SK-N-SH (cell line): ENCODE measurements around the gene COX5A. TPM values are rescaled to one million over a fixed set of nuclear protein-coding genes. Genes with fewer than 3 reads are reported as not detected.

Source experiments
- CTCF ChIA-PET: fragments of 300-600, 350-600 bp; formaldehyde crosslinking; extraction: SDS; loops from one replicate; lab custom pipeline; 2021; lab: Yijun Ruan, JAX
- POLR2A ChIA-PET: fragments of 350-600 bp; sonication (Branson Sonifier 250); formaldehyde crosslinking; extraction: SDS; loops from one replicate; lab custom pipeline; 2020; ENCODE audit warnings: antibody characterized with exemption, inconsistent platforms; lab: Yijun Ruan, JAX
- DNase-seq: peaks from one replicate; pipeline ENCODE4 v3.0.0; 2012
- H2AFZ ChIP-seq: fragments of 200-600 bp; sonication (generic); 2 replicates; pipeline ENCODE4 v1.8.1; 2016; ENCODE audit warnings: antibody characterized with exemption, mild to moderate bottlenecking, low read depth
- H3F3A ChIP-seq: fragments of 200-600 bp; sonication (generic); replicated peaks from 2 replicates; pipeline ENCODE3; 2016; ENCODE audit warnings: antibody characterized with exemption, mild to moderate bottlenecking; ENCODE audit not compliant: insufficient read depth
- H3K27ac ChIP-seq, 2 experiments: fragments of 200-500 bp in 1 of 2; fragments of 200-600 bp in 1 of 2; sonication (Bioruptor generic) in 1 of 2; sonication (generic), shearing (Covaris generic) in 1 of 2; 2 replicates each; pipeline versions ENCODE4 v1.5.1 to v1.6.1; 2014 to 2016; ENCODE audit warnings: low read depth in 2 of 2, inconsistent platforms in 1 of 2, low read length in 1 of 2, mild to moderate bottlenecking in 1 of 2, mixed read lengths in 1 of 2
- H3K27me3 ChIP-seq: fragments of 200-600 bp; sonication (generic), shearing (Covaris generic); 2 replicates; pipeline ENCODE4 v1.6.1; 2016; ENCODE audit warnings: mixed run types; ENCODE audit not compliant: insufficient read depth
- H3K36me3 ChIP-seq, 2 experiments: fragments of 200-500 bp in 1 of 2; fragments of 200-600 bp in 1 of 2; sonication (Bioruptor generic) in 1 of 2; sonication (generic) in 1 of 2; replicated peaks in 1 of 2; 2 replicates each; pipeline versions ENCODE3 to v1.5.1; 2014 to 2016; ENCODE audit warnings: low read length in 1 of 2, mild to moderate bottlenecking in 1 of 2; ENCODE audit not compliant: insufficient read depth in 2 of 2, control insufficient read depth in 1 of 2
- H3K4me1 ChIP-seq, 2 experiments: fragments of 200-500 bp in 1 of 2; fragments of 200-600 bp in 1 of 2; sonication (Bioruptor generic) in 1 of 2; sonication (generic), shearing (Covaris generic) in 1 of 2; 2 replicates each; pipeline versions ENCODE4 v1.5.1 to v1.6.1; 2014 to 2016; ENCODE audit warnings: low read depth in 1 of 2, low read length in 1 of 2, mixed run types in 1 of 2; ENCODE audit not compliant: insufficient read depth in 2 of 2, control insufficient read depth in 1 of 2
- H3K4me2 ChIP-seq: fragments of 200-600 bp; sonication (generic), shearing (Covaris generic); 2 replicates; pipeline ENCODE4 v1.6.1; 2017; ENCODE audit warnings: mixed run types
- H3K4me3 ChIP-seq, 2 experiments: fragments of 200-500 bp in 1 of 2; fragments of 200-600 bp in 1 of 2; sonication (Bioruptor generic) in 1 of 2; sonication (generic), shearing (Covaris generic) in 1 of 2; 2 replicates each; pipeline versions ENCODE4 v1.5.1 to v1.8.1; 2014 to 2016; ENCODE audit warnings: low read depth in 2 of 2, inconsistent platforms in 1 of 2, low read length in 1 of 2, mild to moderate bottlenecking in 1 of 2, mixed read lengths in 1 of 2, moderate library complexity in 1 of 2
- H3K79me2 ChIP-seq: fragments of 200-600 bp; sonication (generic); 2 replicates; pipeline ENCODE4 v1.8.1; 2017; ENCODE audit warnings: mild to moderate bottlenecking; ENCODE audit not compliant: insufficient read depth
- H3K9ac ChIP-seq: fragments of 200-600 bp; sonication (generic); 2 replicates; pipeline ENCODE4 v1.6.1; 2017; ENCODE audit warnings: mixed run types
- H3K9me2 ChIP-seq: fragments of 200-600 bp; sonication (generic); 2 replicates; pipeline ENCODE4 v1.6.1; 2017; ENCODE audit warnings: mixed run types
- H3K9me3 ChIP-seq: fragments of 200-600 bp; sonication (generic); 2 replicates; pipeline ENCODE4 v1.6.1; 2017; ENCODE audit warnings: mixed run types, mild to moderate bottlenecking, moderate library complexity
- H4K20me1 ChIP-seq: fragments of 200-600 bp; sonication (generic); 2 replicates; pipeline ENCODE4 v1.6.1; 2017; ENCODE audit warnings: mild to moderate bottlenecking, mixed run types; ENCODE audit not compliant: insufficient read depth
- ELF1 ChIP-seq: IDR thresholded peaks from 2 replicates; pipeline ENCODE4 v1.4.0; 2012
- EP300 ChIP-seq, 2 experiments: IDR thresholded peaks; 2 replicates each; pipeline versions ENCODE4 v1.4.0 to v1.6.1; 2012; ENCODE audit warnings: borderline replicate concordance in 1 of 2, low read depth in 1 of 2, low read length in 1 of 2
- FOSL2 ChIP-seq: IDR thresholded peaks from 2 replicates; pipeline ENCODE4 v1.4.0; 2012; ENCODE audit warnings: low read depth, mild to moderate bottlenecking, moderate library complexity, borderline replicate concordance
- FOXM1 ChIP-seq: IDR thresholded peaks from 2 replicates; pipeline ENCODE4 v1.4.0; 2012; ENCODE audit warnings: low read depth, mild to moderate bottlenecking
- GATA2 ChIP-seq: sonication (generic); formaldehyde crosslinking; IDR thresholded peaks from 2 replicates; pipeline ENCODE4 v1.5.0; 2020; ENCODE audit warnings: mild to moderate bottlenecking, missing genetic modification reagents
- MEF2A ChIP-seq: IDR thresholded peaks from 2 replicates; pipeline ENCODE4 v1.4.0; 2012; ENCODE audit warnings: low read depth, borderline replicate concordance
- NFIC ChIP-seq: IDR thresholded peaks from 2 replicates; pipeline ENCODE4 v1.4.0; 2012; ENCODE audit warnings: borderline replicate concordance
- RAD21 ChIP-seq: IDR thresholded peaks from 2 replicates; pipeline ENCODE4 v1.6.1; 2012; ENCODE audit warnings: mild to moderate bottlenecking, low read length
- RCOR1 ChIP-seq: fragments of 150-350 bp; IDR thresholded peaks from 2 replicates; pipeline ENCODE4 v1.6.1; 2017; ENCODE audit warnings: antibody characterized with exemption, low read length
- RFX5 ChIP-seq: IDR thresholded peaks from 2 replicates; pipeline ENCODE4 v1.6.1; 2012; ENCODE audit warnings: mild to moderate bottlenecking, improper control_type of control experiment, low read length
- RXRA ChIP-seq: IDR thresholded peaks from 2 replicates; pipeline ENCODE4 v1.4.0; 2012; ENCODE audit warnings: low read depth, mild to moderate bottlenecking, borderline replicate concordance
- SMC3 ChIP-seq: IDR thresholded peaks from 2 replicates; pipeline ENCODE4 v1.6.1; 2012; ENCODE audit warnings: low read depth, low read length, improper control_type of control experiment
- TEAD4 ChIP-seq: IDR thresholded peaks from 2 replicates; pipeline ENCODE4 v1.4.0; 2012; ENCODE audit warnings: mild to moderate bottlenecking, borderline replicate concordance; ENCODE audit not compliant: insufficient read depth
- WGBS: methylation state at CpG from one replicate; pipeline ENCODE4 v1.1.6; 2017; ENCODE audit warnings: low lambda C conversion rate; 5-methylcytosine and 5-hydroxymethylcytosine counted together
- polyA plus RNA-seq, 3 experiments: library from polyadenylated mRNA; depleted of rRNA; stranded (reverse); fragments of >200 nt; gene quantifications; 2 replicates each; pipeline ENCODE4 v1.2.3, GENCODE V29; 2012
- TF ChIP-seq, protein P1 (sequence below): IDR thresholded peaks from 2 replicates; pipeline ENCODE4 v1.6.1; 2012; ENCODE audit warnings: mild to moderate bottlenecking, low read depth, low read length, moderate library complexity
- TF ChIP-seq, protein P2 (sequence below): fragments of 200-600 bp; sonication (generic); IDR thresholded peaks from 2 replicates; pipeline ENCODE4 v1.6.1; 2017; ENCODE audit warnings: antibody characterized with exemption, mild to moderate bottlenecking, moderate library complexity
- TF ChIP-seq, protein P3 (sequence below): IDR thresholded peaks from 2 replicates; pipeline ENCODE4 v1.4.0; 2012; ENCODE audit warnings: low read depth, borderline replicate concordance
- TF ChIP-seq, protein P4 (sequence below): fragments of 150-350 bp; IDR thresholded peaks from 2 replicates; pipeline ENCODE4 v1.6.1; 2017; ENCODE audit warnings: antibody characterized with exemption, low read length, low read depth, borderline replicate concordance
- TF ChIP-seq, protein P5 (sequence below): fragments of 150-350 bp; IDR thresholded peaks from 2 replicates; pipeline ENCODE4 v1.6.1; 2016; ENCODE audit warnings: mild to moderate bottlenecking, low read depth, low read length
- TF ChIP-seq, protein P6 (sequence below): IDR thresholded peaks from 2 replicates; pipeline ENCODE4 v1.4.0; 2012; ENCODE audit warnings: low read depth
- TF ChIP-seq, protein P7 (sequence below): IDR thresholded peaks from 2 replicates; pipeline ENCODE4 v1.4.0; 2012; ENCODE audit warnings: low read depth, borderline replicate concordance

COX5A gene
- polyA plus RNA-seq, 1 of the 3 experiments (the other 2 are of a cell fraction), result 158 TPM

DNA sequence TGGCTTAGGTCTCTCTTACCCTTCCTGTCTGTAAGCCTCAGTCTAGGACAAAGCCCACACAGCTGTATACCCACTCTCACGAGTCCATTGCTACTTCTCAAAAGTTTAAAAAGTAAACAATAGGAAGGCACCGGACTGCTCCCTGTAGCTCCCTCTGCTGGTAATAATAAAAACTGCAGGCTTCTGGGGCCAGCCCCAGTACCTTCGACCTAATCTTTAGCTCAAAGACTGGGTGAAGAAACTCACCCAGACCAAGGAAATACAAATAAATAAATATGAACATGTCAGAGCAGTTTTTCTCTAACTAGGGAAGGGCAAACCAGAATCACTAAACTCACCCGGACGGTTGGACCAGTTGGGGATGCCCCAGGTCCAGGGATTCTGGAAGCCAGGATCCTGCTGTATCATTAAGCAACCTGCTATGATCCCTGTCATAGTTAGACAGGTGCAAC, 36.2 kb downstream of the COX5A start:
- CTCF ChIA-PET, result interaction anchor here (0.6 to 3.4 kb wide), 56 partner anchors 9 to 291 kb away, joined by 3 to 33 read pairs (median 5); partner anchors contain the start of genes COX5A, CPLX3, CSK and MPI
- TF ChIP-seq, protein P1, sequence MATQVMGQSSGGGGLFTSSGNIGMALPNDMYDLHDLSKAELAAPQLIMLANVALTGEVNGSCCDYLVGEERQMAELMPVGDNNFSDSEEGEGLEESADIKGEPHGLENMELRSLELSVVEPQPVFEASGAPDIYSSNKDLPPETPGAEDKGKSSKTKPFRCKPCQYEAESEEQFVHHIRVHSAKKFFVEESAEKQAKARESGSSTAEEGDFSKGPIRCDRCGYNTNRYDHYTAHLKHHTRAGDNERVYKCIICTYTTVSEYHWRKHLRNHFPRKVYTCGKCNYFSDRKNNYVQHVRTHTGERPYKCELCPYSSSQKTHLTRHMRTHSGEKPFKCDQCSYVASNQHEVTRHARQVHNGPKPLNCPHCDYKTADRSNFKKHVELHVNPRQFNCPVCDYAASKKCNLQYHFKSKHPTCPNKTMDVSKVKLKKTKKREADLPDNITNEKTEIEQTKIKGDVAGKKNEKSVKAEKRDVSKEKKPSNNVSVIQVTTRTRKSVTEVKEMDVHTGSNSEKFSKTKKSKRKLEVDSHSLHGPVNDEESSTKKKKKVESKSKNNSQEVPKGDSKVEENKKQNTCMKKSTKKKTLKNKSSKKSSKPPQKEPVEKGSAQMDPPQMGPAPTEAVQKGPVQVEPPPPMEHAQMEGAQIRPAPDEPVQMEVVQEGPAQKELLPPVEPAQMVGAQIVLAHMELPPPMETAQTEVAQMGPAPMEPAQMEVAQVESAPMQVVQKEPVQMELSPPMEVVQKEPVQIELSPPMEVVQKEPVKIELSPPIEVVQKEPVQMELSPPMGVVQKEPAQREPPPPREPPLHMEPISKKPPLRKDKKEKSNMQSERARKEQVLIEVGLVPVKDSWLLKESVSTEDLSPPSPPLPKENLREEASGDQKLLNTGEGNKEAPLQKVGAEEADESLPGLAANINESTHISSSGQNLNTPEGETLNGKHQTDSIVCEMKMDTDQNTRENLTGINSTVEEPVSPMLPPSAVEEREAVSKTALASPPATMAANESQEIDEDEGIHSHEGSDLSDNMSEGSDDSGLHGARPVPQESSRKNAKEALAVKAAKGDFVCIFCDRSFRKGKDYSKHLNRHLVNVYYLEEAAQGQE, result no peak
- TF ChIP-seq RCOR1 (no peak), FOXM1 (no peak), EP300 (IDR thresholded peaks at IDR 0.05; ENCODE audit: borderline replicate concordance in 1 of 2, low read depth in 1 of 2, low read length in 1 of 2) (no peak), ELF1 (no peak), SMC3 (peak; percentile 53), FOSL2 (no peak), GATA2 (CRISPR knock-in tag) (no peak), MEF2A (no peak), TEAD4 (no peak), RFX5 (no peak), NFIC (no peak), RAD21 (peak; percentile 64), RXRA (no peak)
- TF ChIP-seq, protein P2, sequence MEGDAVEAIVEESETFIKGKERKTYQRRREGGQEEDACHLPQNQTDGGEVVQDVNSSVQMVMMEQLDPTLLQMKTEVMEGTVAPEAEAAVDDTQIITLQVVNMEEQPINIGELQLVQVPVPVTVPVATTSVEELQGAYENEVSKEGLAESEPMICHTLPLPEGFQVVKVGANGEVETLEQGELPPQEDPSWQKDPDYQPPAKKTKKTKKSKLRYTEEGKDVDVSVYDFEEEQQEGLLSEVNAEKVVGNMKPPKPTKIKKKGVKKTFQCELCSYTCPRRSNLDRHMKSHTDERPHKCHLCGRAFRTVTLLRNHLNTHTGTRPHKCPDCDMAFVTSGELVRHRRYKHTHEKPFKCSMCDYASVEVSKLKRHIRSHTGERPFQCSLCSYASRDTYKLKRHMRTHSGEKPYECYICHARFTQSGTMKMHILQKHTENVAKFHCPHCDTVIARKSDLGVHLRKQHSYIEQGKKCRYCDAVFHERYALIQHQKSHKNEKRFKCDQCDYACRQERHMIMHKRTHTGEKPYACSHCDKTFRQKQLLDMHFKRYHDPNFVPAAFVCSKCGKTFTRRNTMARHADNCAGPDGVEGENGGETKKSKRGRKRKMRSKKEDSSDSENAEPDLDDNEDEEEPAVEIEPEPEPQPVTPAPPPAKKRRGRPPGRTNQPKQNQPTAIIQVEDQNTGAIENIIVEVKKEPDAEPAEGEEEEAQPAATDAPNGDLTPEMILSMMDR, result peak; percentile 96
- TF ChIP-seq, protein P3, sequence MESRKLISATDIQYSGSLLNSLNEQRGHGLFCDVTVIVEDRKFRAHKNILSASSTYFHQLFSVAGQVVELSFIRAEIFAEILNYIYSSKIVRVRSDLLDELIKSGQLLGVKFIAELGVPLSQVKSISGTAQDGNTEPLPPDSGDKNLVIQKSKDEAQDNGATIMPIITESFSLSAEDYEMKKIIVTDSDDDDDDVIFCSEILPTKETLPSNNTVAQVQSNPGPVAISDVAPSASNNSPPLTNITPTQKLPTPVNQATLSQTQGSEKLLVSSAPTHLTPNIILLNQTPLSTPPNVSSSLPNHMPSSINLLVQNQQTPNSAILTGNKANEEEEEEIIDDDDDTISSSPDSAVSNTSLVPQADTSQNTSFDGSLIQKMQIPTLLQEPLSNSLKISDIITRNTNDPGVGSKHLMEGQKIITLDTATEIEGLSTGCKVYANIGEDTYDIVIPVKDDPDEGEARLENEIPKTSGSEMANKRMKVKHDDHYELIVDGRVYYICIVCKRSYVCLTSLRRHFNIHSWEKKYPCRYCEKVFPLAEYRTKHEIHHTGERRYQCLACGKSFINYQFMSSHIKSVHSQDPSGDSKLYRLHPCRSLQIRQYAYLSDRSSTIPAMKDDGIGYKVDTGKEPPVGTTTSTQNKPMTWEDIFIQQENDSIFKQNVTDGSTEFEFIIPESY, result no peak
- TF ChIP-seq, protein P4, sequence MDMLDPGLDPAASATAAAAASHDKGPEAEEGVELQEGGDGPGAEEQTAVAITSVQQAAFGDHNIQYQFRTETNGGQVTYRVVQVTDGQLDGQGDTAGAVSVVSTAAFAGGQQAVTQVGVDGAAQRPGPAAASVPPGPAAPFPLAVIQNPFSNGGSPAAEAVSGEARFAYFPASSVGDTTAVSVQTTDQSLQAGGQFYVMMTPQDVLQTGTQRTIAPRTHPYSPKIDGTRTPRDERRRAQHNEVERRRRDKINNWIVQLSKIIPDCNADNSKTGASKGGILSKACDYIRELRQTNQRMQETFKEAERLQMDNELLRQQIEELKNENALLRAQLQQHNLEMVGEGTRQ, result no peak
- TF ChIP-seq, protein P5, sequence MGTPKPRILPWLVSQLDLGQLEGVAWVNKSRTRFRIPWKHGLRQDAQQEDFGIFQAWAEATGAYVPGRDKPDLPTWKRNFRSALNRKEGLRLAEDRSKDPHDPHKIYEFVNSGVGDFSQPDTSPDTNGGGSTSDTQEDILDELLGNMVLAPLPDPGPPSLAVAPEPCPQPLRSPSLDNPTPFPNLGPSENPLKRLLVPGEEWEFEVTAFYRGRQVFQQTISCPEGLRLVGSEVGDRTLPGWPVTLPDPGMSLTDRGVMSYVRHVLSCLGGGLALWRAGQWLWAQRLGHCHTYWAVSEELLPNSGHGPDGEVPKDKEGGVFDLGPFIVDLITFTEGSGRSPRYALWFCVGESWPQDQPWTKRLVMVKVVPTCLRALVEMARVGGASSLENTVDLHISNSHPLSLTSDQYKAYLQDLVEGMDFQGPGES, result no peak
- TF ChIP-seq, protein P6, sequence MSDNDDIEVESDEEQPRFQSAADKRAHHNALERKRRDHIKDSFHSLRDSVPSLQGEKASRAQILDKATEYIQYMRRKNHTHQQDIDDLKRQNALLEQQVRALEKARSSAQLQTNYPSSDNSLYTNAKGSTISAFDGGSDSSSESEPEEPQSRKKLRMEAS, result no peak
- TF ChIP-seq, protein P7, sequence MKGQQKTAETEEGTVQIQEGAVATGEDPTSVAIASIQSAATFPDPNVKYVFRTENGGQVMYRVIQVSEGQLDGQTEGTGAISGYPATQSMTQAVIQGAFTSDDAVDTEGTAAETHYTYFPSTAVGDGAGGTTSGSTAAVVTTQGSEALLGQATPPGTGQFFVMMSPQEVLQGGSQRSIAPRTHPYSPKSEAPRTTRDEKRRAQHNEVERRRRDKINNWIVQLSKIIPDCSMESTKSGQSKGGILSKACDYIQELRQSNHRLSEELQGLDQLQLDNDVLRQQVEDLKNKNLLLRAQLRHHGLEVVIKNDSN, result no peak

More for the DNA sequence above, 36.2 kb downstream of the COX5A start:
- POLR2A ChIA-PET, result interaction anchor here (0.5 to 1.8 kb wide), 6 partner anchors 10 to 610 kb away, joined by 3 to 7 read pairs (median 4); partner anchors contain the start of genes COX5A, MPI and SCAMP2
- Histone ChIP-seq H3K27me3 (no peaks in the 10 kb centered on the region), H3K9me3 (no peaks in the 10 kb centered on the region), H3F3A (peaks cover 12% of the 10 kb centered on the region), H3K27ac (peak overlapping the region in 1 of 2 experiments; percentile 30; a peak in 1 of 4 replicates), H3K9me2 (no peaks in the 10 kb centered on the region), H3K4me1 (peaks cover 7 to 14% of the 10 kb centered on the region in 2 experiments; a peak in 3 of 4 replicates), H3K36me3 (peaks cover 41 to 58% of the 10 kb centered on the region in 2 experiments), H3K9ac (no peak overlapping the region), H4K20me1 (no peaks in the 10 kb centered on the region; the same call in 1 of the 2 replicates), H2AFZ (no peak overlapping the region), H3K79me2 (peaks cover 28% of the 10 kb centered on the region), H3K4me2 (no peak overlapping the region), H3K4me3 (no peak overlapping the region)
- WGBS, result 16% methylated on average over 5 of the region's 5 CpGs
- peak; percentile 80 for DNase-seq
